HG03575 (cell line): Measurements from ENCODE around the gene PFKL.
"Not testable (repeated sequence)": the region's sequence is repeated elsewhere in the genome, so short reads cannot be mapped to it uniquely, and the experiment has no call there.

Experiments
- ATAC-seq: cut with Tn5 transposase; IDR thresholded peaks from one replicate; pipeline ENCODE4 v1.9.1; 2021; ENCODE audit not compliant: unreplicated experiment, insufficient number of reproducible peaks, low FRiP score; ENCODE audit errors: extremely low read depth

Gene PFKL

GRCh38 chr21:44291936-44292811 lies 7.7 kb upstream of the PFKL start:
- no peak for ATAC-seq

- no peak for ATAC-seq
These were observed 7.0 kb upstream of the PFKL start for GRCh38 chr21:44292812-44293195.

GRCh38 chr21:44293551-44294231 lies 6.2 kb upstream of the PFKL start:
- ATAC-seq = no peak

GRCh38 chr21:44294391-44295162 lies 5.3 kb upstream of the PFKL start:
- no peak for ATAC-seq

- no peak for ATAC-seq
These were observed 4.7 kb upstream of the PFKL start for GRCh38 chr21:44295163-44295573.

- no peak for ATAC-seq
These were observed 4.2 kb upstream of the PFKL start for GRCh38 chr21:44295646-44296045.

GRCh38 chr21:44296103-44296519 lies 3.7 kb upstream of the PFKL start:
- ATAC-seq = no peak

GRCh38 chr21:44296916-44297315 lies 2.9 kb upstream of the PFKL start:
- ATAC-seq = no peak

GRCh38 chr21:44297525-44298290 lies 2.1 kb upstream of the PFKL start:
- ATAC-seq = no peak

- no peak for ATAC-seq
These were observed 1.6 kb upstream of the PFKL start for GRCh38 chr21:44298301-44298700.

- ATAC-seq = no peak
These were observed 782 bp upstream of the PFKL start for GRCh38 chr21:44299085-44299457.

- ATAC-seq = no peak
These were observed 558 bp downstream of the PFKL start for GRCh38 chr21:44300262-44300959.

GRCh38 chr21:44301141-44301540 lies 1.3 kb downstream of the PFKL start:
- no peak for ATAC-seq

GRCh38 chr21:44301961-44302406 lies 2.1 kb downstream of the PFKL start:
- no peak for ATAC-seq

- not testable (repeated sequence) for ATAC-seq
These were observed 2.9 kb downstream of the PFKL start for GRCh38 chr21:44302573-44303401.

- ATAC-seq = no peak
These were observed 3.7 kb downstream of the PFKL start for GRCh38 chr21:44303490-44303981.

- ATAC-seq = no peak
These were observed 4.3 kb downstream of the PFKL start for GRCh38 chr21:44304011-44304616.
